Mesothelial cell of epicardium (in vitro differentiated cells): ENCODE results near the gene BICRA. TPM values are rescaled to one million over a fixed set of nuclear protein-coding genes. Genes with fewer than 3 reads are reported as not detected.

Experiments
- DNase-seq, 2 experiments: peaks; one replicate each; pipeline ENCODE4 v3.0.0; 2021; ENCODE audit warnings: low spot score in 2 of 2; ENCODE audit not compliant: unreplicated experiment in 2 of 2
- H3K27ac Mint-ChIP-seq: 2 replicates; pipeline ENCODE4 v1.8.0; 2021; ENCODE audit warnings: mixed read lengths
- H3K27me3 Mint-ChIP-seq: 2 replicates; pipeline ENCODE4 v1.8.0; 2021; ENCODE audit warnings: low read depth, mixed read lengths
- H3K36me3 Mint-ChIP-seq: 2 replicates; pipeline ENCODE4 v1.8.0; 2021; ENCODE audit warnings: mixed read lengths
- H3K4me1 Mint-ChIP-seq: 2 replicates; pipeline ENCODE4 v1.8.0; 2021; ENCODE audit warnings: mixed read lengths
- H3K4me3 Mint-ChIP-seq: 2 replicates; pipeline ENCODE4 v1.8.0; 2021; ENCODE audit warnings: mild to moderate bottlenecking, moderate library complexity, mixed read lengths
- H3K9me3 Mint-ChIP-seq: 2 replicates; pipeline ENCODE4 v1.8.0; 2021; ENCODE audit warnings: mixed read lengths
- total RNA-seq: library from RNA; stranded (reverse); gene quantifications from 3 replicates; pipeline ENCODE4 v1.2.1, GENCODE V29; 2021
- TF ChIP-seq, protein P1 (sequence below): fragments of 200-600 bp; sonication (generic); IDR thresholded peaks from one replicate; pipeline ENCODE4 v1.5.0; 2021; ENCODE audit warnings: antibody characterized with exemption; ENCODE audit not compliant: unreplicated experiment

Gene BICRA
- total RNA-seq, 1 donor from 2014 or later, result 36.9 TPM

DNA sequence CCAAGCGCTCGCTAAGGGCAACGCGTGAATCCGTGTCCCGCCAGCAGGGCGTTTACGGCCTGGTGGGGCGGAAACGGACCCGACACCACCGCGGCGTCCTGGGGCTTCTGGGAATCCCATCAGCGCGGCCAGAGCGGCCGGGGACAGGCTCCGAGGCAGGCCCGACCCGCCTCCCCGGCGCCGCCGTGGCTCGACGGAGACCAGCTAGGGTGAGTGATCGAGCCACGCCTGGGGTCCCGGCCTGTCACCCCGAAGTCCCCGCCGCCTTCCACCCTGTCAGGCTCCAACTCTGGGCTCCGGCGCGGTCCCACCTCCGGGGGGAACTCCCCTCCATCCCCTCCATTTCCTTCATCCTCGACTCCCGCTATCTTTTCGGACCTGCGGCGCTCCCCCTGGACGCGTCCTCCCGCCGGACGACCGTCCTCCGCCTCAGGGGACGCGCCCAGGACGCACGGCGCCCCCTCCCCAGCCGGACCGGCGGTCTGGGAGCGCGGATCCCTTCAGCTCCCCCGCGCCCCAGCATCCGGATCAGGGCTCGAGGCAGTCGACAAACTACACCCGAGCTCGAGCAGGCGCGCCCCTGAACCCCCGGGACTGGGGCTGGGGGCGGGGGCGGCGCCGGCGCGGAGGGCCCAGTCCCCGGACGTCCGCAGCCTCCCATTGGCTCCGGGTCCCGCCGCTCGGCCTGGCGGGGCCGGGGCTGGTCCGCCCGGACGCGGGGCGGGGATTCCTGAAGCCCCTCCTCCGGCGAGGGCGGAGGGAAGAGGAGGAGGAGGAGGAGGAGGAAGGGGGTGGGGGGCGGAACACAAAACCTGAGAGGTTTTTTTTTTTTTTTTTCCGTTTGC is 638 bp upstream of the BICRA start:
- H3K9me3 Mint-ChIP-seq, result no peaks in the 10 kb centered on the region
- H3K4me3 Mint-ChIP-seq, result peak overlapping the region; percentile 78
- TF ChIP-seq, protein P1, sequence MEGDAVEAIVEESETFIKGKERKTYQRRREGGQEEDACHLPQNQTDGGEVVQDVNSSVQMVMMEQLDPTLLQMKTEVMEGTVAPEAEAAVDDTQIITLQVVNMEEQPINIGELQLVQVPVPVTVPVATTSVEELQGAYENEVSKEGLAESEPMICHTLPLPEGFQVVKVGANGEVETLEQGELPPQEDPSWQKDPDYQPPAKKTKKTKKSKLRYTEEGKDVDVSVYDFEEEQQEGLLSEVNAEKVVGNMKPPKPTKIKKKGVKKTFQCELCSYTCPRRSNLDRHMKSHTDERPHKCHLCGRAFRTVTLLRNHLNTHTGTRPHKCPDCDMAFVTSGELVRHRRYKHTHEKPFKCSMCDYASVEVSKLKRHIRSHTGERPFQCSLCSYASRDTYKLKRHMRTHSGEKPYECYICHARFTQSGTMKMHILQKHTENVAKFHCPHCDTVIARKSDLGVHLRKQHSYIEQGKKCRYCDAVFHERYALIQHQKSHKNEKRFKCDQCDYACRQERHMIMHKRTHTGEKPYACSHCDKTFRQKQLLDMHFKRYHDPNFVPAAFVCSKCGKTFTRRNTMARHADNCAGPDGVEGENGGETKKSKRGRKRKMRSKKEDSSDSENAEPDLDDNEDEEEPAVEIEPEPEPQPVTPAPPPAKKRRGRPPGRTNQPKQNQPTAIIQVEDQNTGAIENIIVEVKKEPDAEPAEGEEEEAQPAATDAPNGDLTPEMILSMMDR, result no peak
- H3K36me3 Mint-ChIP-seq, result peaks cover 3% of the 10 kb centered on the region
- peaks cover 24% of the 10 kb centered on the region for H3K4me1 Mint-ChIP-seq
- no peaks in the 10 kb centered on the region for H3K27me3 Mint-ChIP-seq
- H3K27ac Mint-ChIP-seq, result peak overlapping the region; percentile 90
- peak; percentile 93 to 97 for DNase-seq

- Mint-ChIP-seq H3K36me3 (peaks cover 4% of the 10 kb centered on the region), H3K4me3 (peak overlapping the region; percentile 91), H3K27ac (peak overlapping the region; percentile 95), H3K4me1 (peaks cover 33% of the 10 kb centered on the region), H3K9me3 (no peaks in the 10 kb centered on the region), H3K27me3 (no peaks in the 10 kb centered on the region)
- TF ChIP-seq, protein P1, result no peak
- DNase-seq, result peak; percentile 34 to 59
These were observed 1.3 kb downstream of the BICRA start for GRCh38 chr19:47609906-47610894.

DNA sequence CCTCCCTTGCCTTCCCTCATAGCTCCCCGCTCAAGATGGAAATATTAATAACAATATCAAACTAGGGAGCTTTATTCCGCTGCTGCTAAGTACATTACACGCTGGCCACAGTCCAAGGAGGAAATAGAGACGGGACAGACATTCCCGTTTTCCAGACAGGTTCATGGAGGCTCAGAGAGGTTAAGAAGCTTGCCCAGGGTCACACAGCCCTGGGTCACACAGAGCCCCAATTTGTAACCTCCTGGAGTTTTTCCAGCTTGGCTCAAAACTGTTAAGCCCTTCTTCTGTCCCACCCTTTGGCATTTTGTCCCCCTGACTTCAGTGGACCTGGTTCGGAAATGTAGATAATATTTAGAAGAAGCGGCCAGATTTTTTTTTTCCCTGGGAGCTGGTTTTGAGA is 2.0 kb downstream of the BICRA start:
- Mint-ChIP-seq H3K27ac (peak overlapping the region; percentile 95), H3K36me3 (peaks cover 7% of the 10 kb centered on the region), H3K27me3 (no peaks in the 10 kb centered on the region), H3K9me3 (no peaks in the 10 kb centered on the region), H3K4me3 (peak overlapping the region; percentile 91), H3K4me1 (peaks cover 33% of the 10 kb centered on the region)
- TF ChIP-seq, protein P1, result no peak
- DNase-seq, result no peak

GRCh38 chr19:47613165-47614020 is 4.5 kb downstream of the BICRA start:
- DNase-seq, result peak; percentile 43 to 67
- Mint-ChIP-seq H3K36me3 (peaks cover 3% of the 10 kb centered on the region), H3K27me3 (no peaks in the 10 kb centered on the region), H3K4me1 (peaks cover 29% of the 10 kb centered on the region), H3K4me3 (peak overlapping the region; percentile 30), H3K27ac (peak overlapping the region; percentile 94), H3K9me3 (no peaks in the 10 kb centered on the region)
- TF ChIP-seq, protein P1, result no peak

- Mint-ChIP-seq H3K9me3 (no peaks in the 10 kb centered on the region), H3K4me1 (peaks cover 29% of the 10 kb centered on the region), H3K36me3 (peaks cover 3% of the 10 kb centered on the region), H3K27me3 (no peaks in the 10 kb centered on the region), H3K27ac (peak overlapping the region; percentile 94), H3K4me3 (no peak overlapping the region)
- DNase-seq, result no peak
- TF ChIP-seq, protein P1, result no peak
These were observed 5.0 kb downstream of the BICRA start for GRCh38 chr19:47614021-47614295.
